Measurements from ENCODE around the gene MUC5AC.

GRCh38 chr11:1228921-1229451, 71.2 kb downstream of the MUC5AC start:
- TF ChIP-seq EZH2 (IDR thresholded peaks at IDR 0.05; ENCODE audit: insufficient read depth, poor library complexity, severe bottlenecking) (no peak), EZH2phosphoT487 (IDR thresholded peaks at IDR 0.05; ENCODE audit: insufficient read depth, low read depth) (no peak)

Data from GM23248 (cell line).